GM21526 (cell line): ENCODE data around the gene ARHGAP15.

Experiments used
- ATAC-seq: cut with Tn5 transposase; IDR thresholded peaks from one replicate; pipeline ENCODE4 v1.9.1; 2021; ENCODE audit warnings: moderate library complexity; ENCODE audit not compliant: unreplicated experiment, low FRiP score

The ARHGAP15 gene

DNA sequence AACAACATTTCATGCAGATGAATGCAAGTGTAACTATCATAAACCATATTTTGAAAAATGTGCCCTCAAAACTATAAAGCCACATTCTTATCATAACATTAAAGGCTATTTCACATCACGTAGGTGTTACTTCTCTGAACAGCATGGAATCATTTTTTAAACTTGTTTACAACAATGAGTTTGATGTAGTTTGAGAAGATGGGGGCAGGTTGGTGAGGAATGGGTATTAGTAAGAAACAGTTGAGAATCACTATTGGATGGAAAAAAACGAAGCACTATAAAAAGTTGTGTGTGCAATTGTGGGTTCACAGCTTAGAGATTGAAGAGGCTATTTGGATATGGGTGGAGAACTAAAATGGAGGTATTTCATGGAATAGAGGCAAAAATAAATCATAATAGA lies 569.1 kb downstream of the ARHGAP15 start:
- no peak for ATAC-seq

DNA sequence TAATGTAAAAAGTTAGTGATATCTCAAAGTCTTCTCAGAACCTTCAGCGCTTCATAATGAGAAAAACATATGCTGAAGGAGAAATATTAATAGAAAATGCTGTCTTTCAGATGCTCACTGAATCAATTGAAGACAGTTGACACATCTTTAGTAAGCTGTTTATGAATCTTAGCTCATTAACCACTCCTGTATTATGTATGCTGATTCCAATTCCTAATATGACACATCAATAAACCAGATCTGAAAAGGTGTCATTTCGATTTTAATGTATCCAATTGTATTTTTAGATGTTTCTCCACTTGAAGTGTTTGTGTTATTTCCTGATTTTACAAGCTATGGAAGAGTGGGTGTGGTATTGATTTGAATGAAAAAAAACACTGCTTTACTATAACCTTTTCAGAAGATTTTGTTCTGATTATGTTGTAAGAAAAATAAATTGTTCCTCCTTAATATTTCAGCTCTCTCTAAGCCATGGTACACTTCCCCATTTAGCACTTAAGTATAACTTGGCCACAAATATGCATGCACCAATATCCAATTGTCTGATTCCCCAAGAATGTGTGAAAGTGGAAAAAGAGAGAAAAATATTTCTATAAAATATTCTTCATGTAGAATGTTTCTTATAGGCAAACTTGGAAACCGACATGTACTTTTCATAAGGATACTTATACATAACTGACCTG lies 569.8 kb downstream of the ARHGAP15 start:
- ATAC-seq: peak; percentile 38

DNA sequence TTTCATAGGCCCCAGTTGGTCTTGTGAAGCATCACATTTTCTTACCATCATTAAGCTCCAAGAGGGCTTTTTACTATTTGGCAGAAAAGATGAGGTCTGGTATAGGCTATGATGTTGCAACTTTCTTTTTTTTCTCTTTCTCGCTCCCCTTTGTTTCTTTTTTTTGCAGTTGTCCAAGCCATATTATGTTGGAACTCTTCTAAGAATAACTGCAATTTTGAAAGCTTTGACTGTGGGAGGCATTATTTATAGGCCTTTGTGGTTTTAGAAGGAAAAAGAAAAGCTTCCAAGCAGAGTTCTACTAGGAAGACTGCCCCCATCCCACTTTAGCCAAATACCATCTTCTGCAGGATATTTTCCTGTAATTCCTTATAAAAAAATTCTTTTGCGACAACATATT lies 571.6 kb downstream of the ARHGAP15 start:
- no peak for ATAC-seq

DNA sequence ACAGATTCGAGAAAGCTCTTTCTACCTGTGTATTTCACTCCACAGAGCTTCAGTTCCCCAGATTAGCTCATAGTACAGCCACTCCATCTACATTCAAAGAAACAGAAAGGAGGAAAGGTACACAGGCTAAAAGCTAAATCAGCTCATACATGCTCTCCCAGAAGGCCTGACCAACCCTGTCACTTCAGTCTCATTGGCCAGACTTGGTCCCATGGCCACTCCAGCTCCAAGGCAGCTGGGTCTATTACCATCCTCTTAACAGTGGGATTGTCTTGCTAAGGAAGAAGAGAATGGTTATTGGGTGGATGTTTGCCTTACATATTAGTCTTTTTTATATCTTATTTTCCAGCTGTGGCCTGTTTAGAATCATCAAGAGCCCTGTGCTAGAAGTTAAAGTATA lies 572.6 kb downstream of the ARHGAP15 start:
- no peak for ATAC-seq

DNA sequence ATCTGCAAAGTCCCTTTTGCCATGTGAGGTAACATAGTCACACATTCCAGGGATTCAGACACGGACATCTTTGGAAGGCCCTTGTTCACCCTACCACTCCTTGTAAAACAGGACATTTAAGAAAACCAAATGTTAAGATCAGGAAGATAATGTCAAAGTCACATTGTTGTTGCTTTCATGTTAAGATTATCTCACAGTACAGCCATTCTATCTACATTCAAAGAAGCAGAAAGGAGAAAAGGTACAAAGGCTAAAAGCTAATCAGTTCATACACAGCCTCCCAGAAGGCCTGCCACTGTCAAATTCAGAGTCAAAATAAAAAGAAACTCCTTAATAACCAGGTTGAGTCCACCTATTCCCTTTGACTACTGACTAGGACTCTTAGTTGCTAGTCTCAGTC lies 573.7 kb downstream of the ARHGAP15 start:
- no peak for ATAC-seq

DNA sequence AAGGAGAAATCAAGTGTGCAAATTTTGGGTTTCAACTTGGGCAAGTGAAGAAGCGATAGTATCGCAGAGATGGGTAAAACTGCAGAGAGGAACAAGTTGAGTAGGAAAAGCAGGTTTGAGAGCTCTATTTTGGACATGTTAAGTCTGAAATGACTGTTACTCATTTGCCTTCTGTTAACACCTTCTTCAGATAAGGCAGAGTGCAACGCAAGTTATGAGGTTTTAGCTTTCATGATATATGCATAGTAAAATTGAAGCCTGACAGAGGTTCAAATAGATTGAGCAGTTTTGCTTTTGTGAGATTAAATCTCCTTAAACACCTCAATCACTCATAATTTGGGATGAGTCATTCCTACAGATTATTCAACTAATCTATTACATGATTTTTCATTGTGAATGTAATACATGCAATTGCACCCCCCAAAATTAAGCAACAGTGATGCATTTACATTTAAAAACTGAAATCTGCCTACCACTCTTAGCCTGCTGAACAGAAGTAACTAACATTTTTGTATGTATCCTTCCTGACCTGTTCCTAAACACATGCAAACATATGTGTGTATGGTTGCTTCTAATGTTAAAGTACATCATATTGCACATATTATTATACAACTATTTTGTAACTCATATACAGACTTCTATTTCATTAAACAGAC lies 575.4 kb downstream of the ARHGAP15 start:
- ATAC-seq: peak; percentile 86

DNA sequence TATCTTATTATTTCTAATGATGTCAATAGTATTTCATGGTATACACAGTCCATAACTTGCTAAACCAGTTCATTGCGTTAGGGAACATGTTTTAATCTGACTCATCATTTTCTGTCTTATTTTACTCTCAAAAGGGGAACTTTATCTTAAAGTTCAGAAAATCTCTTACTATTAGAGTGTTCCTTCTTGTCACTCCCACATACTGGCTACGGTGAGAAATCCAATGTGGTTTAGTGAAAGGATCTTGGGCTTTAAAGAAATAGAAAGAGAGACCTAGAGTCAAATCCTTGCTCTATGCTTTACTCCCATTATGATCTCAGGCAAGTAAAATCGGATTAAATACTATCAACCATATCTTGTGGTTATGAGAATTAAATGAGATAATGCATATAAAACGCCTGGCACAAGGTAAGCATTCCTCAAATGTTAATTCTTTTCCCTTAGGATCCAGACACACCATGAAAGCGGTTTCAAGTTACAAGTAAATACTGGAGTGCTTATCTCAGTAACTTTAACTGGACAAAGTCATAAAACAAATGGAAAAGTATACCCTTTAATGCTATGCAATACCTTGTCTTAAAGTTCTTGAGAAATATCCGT lies 576.0 kb downstream of the ARHGAP15 start:
- no peak for ATAC-seq

DNA sequence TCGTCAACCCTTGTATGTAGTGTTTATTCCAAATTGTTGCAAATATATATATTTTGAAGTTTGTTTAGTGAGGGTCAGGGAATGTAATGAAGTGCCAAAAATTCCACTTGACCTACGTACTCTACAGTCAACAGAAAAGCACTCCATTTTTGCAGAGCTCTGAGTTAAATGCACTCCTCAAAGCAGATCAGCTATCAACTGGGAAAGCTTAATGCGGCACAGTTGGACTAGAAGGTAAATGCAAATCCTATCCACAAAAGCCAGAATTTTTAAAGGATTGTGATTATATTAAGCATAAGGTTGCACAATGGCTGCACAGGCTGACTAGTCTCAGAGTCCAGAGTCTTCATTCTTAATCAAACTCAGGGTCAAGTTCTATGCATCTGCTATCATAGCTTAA lies 577.1 kb downstream of the ARHGAP15 start:
- ATAC-seq: no peak

DNA sequence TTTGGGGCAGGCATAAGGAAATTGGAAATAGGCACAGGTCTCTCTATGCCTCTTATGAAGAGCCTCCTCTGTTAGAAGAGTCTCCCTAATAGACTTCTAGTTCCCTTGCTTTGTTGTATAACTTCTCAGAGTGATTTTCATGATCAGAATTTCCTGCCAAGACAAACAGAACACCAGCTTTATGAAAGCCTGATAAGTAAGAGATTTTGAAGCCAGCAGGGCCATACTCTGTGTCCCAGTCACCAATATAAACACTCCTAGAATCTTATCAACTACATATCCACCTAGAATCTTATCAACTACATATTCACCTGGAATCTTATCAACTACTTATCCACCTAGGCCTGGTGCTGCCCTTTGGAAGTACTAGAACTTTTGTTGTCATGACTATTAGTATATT lies 579.5 kb downstream of the ARHGAP15 start:
- no peak for ATAC-seq

DNA sequence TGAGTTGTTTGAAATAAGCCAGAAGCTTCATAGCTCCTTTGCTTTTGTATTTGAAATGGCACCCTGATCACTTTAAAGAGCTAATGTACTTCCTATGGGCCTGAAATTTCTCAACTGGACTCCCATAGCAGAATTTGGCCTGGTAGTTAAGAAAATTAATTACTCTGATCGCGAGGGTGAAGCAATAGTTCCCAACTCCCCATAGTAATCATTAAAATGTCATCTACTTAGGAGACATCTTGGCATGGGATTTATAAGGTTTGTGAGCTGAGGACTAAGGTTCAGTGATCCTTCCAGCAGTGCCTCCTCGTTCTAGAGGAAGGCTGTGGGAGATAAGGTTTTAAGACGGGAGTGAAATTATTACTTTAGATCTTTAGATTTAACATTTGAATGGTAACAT lies 581.0 kb downstream of the ARHGAP15 start:
- no peak for ATAC-seq

DNA sequence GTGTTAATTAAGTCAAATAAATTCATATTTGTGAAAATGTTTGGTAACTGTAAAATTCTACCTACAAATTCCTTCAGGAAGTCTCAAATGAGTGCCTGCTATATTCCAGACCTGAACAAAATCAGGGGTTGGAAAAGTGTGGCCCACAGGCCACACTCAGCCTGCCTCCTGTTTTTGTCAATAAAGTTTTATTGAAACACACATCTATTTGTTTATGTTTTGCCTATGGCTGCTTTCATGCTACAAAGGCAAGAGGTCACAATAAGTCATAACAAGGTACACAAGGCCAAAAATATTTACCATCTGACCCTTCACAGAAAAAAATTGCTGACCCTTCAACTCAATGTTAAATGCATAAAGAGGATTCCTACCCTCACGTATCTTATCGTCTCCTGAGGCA lies 581.7 kb downstream of the ARHGAP15 start:
- ATAC-seq: no peak

DNA sequence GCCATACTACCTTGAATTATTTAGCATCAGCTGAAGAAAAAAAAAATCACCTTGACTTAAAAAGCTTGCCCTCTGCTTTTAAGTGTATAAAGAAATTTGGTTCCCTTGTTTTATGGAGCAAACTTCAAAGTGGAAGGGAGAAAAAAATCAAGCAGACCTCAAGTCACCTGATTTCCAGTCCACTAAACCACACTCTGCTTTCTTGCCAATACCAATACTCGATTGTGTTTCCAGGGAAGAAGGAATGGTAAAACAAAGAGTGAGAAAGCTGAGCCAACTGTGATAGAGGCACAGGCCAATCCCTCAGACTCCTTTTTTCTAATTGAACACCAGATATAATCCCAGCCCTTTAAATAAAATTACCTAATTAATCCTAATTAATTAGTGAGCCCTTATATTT lies 587.3 kb downstream of the ARHGAP15 start:
- no peak for ATAC-seq

DNA sequence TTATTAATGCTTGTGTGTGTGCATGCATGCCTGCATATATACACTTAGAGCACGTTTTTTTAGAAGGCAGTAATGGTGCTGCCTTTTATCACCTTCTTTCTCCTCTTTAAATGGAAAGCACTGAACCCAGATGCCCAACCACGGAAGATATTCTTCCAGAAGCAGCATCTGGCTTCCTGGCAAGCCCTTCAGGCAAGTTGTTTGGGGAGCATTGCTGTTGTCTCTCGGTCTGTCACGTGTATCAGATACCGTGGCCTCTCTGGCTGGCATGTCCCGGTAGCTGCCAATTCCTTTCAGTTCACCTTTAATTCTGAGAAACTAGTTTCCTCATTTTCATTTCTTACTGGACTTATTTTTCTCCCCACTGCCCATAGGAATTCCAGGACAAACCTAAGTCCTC lies 587.8 kb downstream of the ARHGAP15 start:
- no peak for ATAC-seq

DNA sequence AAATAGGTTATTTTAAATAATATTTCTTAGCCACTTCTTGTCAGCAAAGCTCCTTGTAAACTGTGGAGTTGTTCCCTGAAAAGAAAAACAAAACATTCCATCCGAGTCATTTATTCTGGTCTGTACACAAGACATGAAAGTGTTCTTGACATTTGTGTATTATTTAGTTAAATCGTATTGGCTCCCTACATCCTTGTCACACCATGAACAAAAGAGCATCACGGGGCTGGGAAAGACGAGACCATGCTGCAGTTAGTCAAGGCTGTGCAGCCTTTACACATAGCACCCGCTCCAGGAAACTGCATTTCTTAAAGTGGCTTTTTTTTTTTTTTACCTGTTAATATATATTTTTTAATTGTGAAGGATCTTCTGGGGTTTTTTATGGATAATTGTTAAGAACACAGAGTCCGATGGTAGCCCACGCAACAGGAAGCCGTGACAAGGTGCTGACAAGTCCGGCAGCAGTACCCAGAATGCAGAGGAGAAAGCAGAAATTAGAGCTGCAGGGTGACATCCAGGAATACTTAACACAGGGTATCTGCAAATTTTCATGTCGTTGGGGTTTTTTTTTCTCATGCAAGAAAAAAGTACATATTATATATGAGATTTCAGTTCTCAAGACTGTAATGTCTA lies 588.4 kb downstream of the ARHGAP15 start:
- ATAC-seq: no peak

DNA sequence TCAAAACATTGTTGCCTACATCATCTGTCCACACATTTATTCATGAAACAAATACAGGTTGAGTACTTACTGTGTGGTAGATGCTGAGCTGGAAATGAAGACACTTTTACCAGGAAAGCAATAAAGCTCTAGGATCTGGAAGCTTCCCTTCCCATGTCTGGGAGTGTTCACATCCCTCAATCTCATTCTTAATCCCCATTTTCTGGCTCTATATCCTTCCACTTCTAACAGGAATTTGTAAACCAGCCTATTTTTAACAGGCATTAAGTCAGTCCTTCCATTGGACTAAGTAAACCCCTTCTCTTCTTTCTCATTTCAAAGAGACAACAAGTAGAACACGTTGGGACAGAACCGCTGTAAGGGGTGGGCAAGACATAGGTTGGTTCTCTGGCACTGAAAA lies 589.5 kb downstream of the ARHGAP15 start:
- ATAC-seq: no peak

DNA sequence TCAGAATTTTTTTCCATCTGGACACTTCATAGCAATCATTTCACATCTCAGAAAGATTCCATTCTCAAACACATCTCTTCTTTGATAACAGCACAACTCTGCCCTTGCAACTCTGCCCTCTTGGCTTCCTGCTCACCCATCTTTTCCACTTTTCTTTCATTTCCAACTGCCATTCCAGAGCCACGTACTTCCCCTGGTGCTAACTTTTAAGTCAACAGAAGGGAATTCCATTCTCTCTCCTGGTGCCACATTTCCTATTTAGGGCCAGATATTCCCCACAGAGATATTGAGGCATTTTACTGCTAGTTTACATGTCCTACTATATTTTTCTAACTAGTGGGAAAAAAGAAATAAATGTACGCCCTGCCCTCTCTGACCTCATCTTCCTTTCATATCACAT lies 590.2 kb downstream of the ARHGAP15 start:
- no peak for ATAC-seq

DNA sequence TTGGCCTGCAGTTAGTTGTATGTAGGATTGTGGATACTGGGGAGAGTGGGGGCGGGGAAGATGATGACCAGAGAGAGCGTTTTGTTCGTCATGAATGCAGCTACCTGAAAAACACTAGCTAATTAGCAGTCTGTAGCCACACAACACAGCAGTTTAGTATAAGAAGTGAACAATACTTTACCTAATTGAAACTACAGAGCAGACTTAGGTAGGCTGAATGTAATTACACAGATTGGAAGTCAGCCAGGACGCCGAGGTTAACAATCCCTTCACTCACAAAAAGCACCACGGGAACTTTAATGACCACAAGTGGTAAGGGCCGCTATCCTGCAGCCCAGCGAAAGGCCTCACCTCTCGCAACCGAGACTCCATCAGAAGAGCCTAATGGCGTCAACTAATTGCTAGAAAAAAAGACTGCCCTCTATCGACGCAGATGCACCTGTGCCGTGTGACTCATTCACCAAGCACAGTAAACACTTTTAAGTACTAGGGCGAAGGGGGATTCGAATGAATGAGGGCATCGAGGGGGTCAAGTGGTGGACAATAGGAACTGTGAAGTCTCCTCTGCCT lies 591.0 kb downstream of the ARHGAP15 start:
- no peak for ATAC-seq

DNA sequence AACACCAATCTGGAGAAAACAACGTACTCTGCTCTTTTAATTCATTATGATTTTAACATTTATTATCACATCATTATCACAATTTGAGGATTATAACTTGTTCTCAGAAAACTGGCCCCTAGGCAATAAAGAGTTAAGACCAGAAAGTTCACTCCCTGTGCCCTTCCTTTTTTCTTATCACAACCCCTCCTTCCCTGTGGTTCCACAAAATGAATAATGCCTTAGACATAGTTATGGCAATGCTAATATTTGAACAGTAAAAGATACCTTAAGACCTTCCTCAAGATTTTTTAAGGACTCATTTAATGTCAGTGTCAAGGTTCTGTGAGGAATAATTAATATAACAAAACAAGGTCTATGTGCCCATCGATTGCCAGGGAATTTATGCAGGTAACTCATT lies 596.2 kb downstream of the ARHGAP15 start:
- ATAC-seq: no peak

DNA sequence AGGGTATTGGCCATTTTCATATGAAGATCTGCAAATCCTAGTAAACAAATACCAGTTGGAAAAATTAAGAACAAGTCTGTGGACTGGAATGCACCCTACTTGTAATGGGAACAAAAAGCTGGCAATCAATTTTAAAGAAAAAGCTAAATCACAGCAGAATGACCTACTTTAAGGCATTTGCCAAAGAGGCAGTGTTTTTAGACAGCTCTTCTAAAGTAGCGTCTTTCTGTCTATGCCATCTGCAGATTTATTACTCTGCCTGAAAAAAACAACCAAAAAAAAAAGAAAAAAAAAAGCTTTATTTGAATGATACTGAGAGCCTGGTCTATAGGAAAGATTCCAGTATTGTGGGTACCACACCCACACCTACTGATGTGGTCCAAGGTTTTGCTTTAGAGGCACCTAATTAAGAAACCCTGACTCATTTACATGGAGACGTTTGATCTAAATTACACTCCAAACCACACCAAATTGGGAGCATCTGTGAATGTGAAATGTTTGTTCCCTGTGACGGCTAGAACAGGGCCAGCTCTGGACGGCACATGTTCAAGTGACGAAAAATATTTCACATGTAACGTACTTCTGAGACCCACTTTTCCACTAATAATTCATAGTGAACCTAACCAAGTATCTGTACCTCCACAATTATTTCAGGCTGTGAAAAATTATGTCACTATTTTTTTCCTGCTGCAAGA lies 597.1 kb downstream of the ARHGAP15 start:
- no peak for ATAC-seq

DNA sequence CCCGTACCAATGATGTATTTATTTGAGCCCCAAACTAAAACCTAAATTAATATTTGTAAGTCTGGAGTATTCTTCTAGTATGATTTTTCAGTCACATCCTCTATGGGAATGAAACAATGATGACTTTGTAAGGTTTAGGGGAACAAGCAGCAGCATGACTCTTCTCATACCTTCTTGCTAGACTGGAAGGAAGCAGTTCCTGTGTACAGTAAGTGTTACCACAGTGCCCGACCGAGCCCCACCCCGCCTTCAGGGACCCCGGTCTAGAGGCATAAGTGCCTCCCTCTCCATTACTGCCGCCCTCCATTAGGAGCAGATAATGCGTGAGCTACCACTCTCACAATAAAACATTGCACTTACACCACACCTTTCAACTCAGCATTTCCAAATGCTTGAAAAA lies 599.3 kb downstream of the ARHGAP15 start:
- no peak for ATAC-seq

DNA sequence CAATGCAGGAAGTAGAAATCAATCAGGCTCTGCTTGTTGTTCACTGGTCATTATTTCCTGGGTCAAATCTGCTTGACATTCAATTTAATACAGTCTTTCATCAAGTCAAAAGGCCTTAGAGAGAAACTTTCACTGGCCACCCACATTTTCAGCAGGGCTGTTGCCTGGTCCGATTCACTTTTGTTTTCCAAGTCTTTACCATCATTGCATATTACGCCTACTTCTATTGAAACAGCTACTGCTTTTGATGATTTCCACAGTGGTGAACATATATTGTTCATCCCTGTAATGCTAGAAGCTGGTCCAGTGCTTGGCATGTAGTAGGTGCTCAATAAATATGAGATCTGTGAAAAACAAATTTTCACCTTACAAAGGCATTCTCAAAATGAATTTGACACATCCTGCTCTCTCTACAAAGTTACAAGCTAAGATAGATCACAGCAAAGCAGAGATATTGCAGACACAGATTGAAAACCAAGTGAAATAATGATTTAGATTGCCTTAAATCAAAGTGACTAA lies 600.1 kb downstream of the ARHGAP15 start:
- ATAC-seq: no peak
